ENCODE data around the gene OR10D3. TPM values are rescaled to one million over a fixed set of nuclear protein-coding genes. Genes with fewer than 3 reads are reported as not detected.

Gene OR10D3
- total and polyA plus RNA-seq, 12 donors = not detected

DNA sequence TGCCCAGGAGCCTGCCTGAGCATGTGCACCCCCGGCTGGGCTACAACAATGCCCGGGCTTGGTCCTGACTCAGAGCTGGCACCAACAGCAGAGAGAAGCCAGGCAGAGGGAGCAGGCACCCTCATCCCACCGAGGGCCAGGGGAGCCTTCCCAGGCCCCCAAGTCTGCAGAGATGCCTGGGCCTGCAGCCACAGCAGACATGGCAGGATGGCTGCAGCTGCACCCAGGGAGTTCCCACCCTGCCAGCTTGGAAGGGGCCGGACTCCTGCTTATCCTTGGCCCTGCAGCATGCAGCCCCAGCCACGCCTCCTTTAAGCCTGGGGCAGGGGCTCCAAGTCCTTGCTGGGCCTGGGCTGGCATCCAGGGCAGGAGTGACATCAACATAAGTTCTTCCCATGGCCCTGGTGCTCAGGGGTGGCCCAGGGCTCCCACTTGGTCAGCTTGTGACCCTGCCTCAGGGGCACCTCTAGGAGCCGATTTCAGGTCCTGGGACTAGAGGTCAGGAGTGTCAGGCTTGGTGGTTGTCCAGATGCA lies 26.7 kb downstream of the OR10D3 start:
- Histone ChIP-seq H3K4me3 (no peak overlapping the region), H3K36me3 (replicated peaks in 1 of 2) (no peaks in the 10 kb centered on the region), H3K27ac (no peak overlapping the region), H3K27me3 (no peaks in the 10 kb centered on the region), H3K4me1 (replicated peaks in 1 of 2) (no peaks in the 10 kb centered on the region), H3K9me3 (replicated peaks in 1 of 3) (no peaks in the 10 kb centered on the region)
- TF ChIP-seq, protein P1, sequence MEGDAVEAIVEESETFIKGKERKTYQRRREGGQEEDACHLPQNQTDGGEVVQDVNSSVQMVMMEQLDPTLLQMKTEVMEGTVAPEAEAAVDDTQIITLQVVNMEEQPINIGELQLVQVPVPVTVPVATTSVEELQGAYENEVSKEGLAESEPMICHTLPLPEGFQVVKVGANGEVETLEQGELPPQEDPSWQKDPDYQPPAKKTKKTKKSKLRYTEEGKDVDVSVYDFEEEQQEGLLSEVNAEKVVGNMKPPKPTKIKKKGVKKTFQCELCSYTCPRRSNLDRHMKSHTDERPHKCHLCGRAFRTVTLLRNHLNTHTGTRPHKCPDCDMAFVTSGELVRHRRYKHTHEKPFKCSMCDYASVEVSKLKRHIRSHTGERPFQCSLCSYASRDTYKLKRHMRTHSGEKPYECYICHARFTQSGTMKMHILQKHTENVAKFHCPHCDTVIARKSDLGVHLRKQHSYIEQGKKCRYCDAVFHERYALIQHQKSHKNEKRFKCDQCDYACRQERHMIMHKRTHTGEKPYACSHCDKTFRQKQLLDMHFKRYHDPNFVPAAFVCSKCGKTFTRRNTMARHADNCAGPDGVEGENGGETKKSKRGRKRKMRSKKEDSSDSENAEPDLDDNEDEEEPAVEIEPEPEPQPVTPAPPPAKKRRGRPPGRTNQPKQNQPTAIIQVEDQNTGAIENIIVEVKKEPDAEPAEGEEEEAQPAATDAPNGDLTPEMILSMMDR (IDR thresholded peaks at IDR 0.05) = no peak
- no peak for TF ChIP-seq POLR2A (IDR thresholded peaks at IDR 0.05)
- intact Hi-C loops (cut with DNase I) = no loop called here
- no peak for DNase-seq
- 81 to 93% (median 90%) methylated on average over 3 to 6 of the region's 6 CpGs; no CpG with 5 or more reads in 1 of the 4 donors for WGBS, 4 donors

DNA sequence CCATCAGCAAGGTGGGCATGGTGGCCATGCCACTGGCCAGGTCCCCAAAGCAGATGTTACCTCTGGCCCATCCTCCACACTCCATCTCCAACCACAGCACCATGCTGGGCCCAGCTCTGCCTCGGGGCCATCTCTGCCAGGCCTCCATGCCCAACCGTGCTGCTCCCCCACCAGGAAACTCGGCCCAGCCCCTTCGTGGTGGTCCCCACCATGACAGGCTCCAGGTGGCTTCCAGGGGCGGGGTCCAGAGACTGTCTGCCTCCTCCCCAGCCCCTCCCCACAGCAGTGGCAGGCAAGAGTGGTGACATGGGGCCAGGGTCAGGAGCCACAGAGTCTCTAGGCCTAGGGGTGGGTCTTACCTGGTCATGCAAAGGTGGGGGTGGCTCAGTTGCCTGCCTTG lies 27.3 kb downstream of the OR10D3 start:
- no peak overlapping the region for H3K27ac ChIP-seq
- no peak overlapping the region for H3K4me3 ChIP-seq
- intact Hi-C loops (cut with DNase I) = no loop called here
- H3K36me3 ChIP-seq (replicated peaks in 1 of 2) = no peaks in the 10 kb centered on the region
- no peaks in the 10 kb centered on the region for H3K9me3 ChIP-seq (replicated peaks in 1 of 3)
- DNase-seq = no peak
- no peak for TF ChIP-seq POLR2A (IDR thresholded peaks at IDR 0.05)
- TF ChIP-seq, protein P1 (IDR thresholded peaks at IDR 0.05) = no peak
- 33 to 88% (median 74%) methylated on average over 1 to 5 of the region's 5 CpGs; no CpG with 5 or more reads in 1 of the 4 donors for WGBS, 4 donors
- no peaks in the 10 kb centered on the region for H3K4me1 ChIP-seq (replicated peaks in 1 of 2)
- no peaks in the 10 kb centered on the region for H3K27me3 ChIP-seq

DNA sequence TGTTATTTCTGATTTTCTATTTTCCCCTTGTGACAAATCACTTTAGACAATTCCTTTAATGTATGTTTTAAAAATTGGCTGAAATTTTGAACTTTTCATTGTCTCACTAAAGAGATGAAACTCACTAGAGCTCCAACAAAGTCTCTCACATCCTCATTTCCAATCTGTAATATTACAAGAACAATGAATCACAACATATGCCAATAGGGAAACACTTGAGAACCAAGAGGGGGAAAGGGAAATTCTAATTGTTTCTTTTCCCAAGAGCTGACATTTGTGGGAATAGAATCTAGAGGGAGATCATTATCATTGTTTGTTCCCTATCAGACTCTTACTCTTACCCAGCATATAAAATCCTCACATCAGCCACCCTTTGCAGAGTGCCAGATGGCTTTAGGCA lies 28.2 kb downstream of the OR10D3 start:
- TF ChIP-seq, protein P1 (IDR thresholded peaks at IDR 0.05) = no peak
- TF ChIP-seq POLR2A (IDR thresholded peaks at IDR 0.05) = no peak
- H3K27ac ChIP-seq = no peak overlapping the region
- no peaks in the 10 kb centered on the region for H3K9me3 ChIP-seq (replicated peaks in 1 of 3)
- intact Hi-C loops (cut with DNase I) = no loop called here
- no peak overlapping the region for H3K4me3 ChIP-seq
- H3K27me3 ChIP-seq = no peaks in the 10 kb centered on the region
- DNase-seq = no peak
- no peaks in the 10 kb centered on the region for H3K4me1 ChIP-seq (replicated peaks in 1 of 2)
- no peaks in the 10 kb centered on the region for H3K36me3 ChIP-seq (replicated peaks in 1 of 2)

DNA sequence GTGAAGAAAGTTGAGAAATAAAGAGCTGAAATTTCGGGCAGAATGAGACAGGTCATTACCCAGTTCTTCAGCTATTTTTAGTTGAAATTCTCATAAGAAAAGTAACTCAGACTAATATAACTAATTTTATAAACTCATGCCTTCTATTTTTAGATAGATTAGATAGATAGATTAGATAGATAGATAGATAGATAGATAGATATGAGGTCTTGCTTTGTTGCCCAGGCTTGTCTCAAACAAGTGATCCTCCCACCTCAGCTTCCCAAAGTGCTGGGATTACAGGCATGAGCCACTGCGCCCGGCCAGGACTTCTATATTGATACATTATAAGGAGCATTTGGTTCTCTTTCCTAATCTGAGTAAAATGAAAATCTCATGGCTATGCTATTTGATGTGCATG lies 30.9 kb downstream of the OR10D3 start:
- no peak overlapping the region for H3K27ac ChIP-seq
- TF ChIP-seq, protein P1 (IDR thresholded peaks at IDR 0.05) = no peak
- no peak for TF ChIP-seq POLR2A (IDR thresholded peaks at IDR 0.05)
- H3K4me1 ChIP-seq (replicated peaks in 1 of 2) = no peaks in the 10 kb centered on the region
- no peak overlapping the region for H3K4me3 ChIP-seq
- no peaks in the 10 kb centered on the region for H3K27me3 ChIP-seq
- no peaks in the 10 kb centered on the region for H3K36me3 ChIP-seq (replicated peaks in 1 of 2)
- 61 to 77% (median 72%) methylated on average over 3 of the region's 3 CpGs for WGBS, 4 donors
- intact Hi-C loops (cut with DNase I) = no loop called here
- no peaks in the 10 kb centered on the region for H3K9me3 ChIP-seq (replicated peaks in 1 of 3)
- no peak for DNase-seq

All from adrenal gland (tissue), 12 donors.